Smooth muscle cell of trachea (primary cell): ENCODE measurements around the gene CUBN. TPM values are rescaled to one million over a fixed set of nuclear protein-coding genes. Genes with fewer than 3 reads are reported as not detected.

Experiments
- total RNA-seq: library from RNA; depleted of rRNA; stranded (reverse); fragments of >200 nt; gene quantifications from 2 replicates; pipeline ENCODE4 v1.2.1, GENCODE V29; 2014

Gene CUBN
- total RNA-seq, result 3.3 and 3.6 TPM in 2 replicates

DNA sequence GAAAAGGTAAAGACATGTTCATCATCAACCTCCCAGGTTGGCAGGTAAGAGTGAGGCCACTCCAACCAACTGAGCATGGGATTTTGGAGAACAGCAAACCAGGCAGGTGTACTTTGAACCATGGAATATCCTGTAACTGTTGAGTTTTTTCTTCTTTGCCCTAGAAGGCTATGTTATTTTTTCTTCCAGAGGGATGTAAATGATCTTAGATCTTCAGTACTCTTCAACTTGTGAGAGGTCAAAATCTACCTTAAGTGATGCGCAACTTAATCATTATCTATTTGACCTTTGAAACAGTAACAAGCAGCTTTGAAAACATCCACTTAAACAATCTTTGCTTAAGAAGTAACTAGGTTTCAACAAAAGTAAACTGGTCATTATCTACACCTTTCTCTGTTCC is at the start of gene CUBN:
TSS of gene CUBN (minus strand) at position 71 of the 400 bp plus-strand sequence. CDS start at position 25, 46 bp downstream.

DNA sequence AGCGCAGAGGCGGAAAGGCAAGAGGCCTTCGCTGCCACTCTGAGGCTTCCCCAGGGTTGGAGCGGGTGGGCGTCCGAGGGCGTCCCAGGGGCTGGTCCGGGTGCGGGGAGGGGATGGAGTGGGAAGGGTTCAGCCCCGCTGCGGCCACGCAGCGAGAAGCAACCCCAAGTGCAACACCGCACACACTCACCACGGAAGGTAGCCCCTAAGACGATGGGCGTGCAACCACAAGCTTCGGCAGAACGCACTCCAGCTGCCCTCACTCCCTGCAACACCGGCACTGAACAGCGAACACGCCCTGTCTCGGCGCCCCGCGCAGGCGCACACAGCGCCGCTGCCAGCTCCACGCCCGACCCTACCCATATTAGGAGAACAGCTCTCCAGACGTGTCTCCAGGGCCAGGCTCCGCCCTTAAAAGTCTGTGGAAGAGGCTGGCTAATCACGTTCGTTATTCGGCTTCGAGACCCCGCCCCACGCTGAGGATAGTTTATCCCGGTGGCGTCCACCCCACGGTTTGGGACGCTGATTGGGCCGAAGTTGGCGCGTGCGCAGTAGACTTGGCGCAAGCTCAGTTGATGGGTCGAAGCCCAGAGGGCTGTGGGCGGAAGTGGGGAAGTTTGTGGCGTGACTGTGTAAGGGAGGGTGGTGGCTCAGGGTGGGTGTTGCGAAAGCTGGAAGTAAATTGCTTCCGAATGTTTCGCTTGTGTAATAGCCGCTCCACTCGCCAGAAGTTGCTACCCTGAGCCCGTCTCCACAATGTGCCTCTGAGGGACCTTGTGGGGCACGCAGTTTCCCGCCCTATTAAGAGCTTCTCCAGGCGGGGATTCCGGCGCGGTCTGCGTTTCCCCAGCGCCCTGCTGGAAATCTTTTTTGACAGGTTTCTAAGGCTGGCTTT is 312.2 kb downstream of the CUBN start, which contains the start of gene RSU1:
TSS of gene RSU1 (minus strand) at position 300 of the 895 bp plus-strand sequence. CDS start 343 bp downstream, outside the sequence.

Other genes with a start within 250 kb of the CUBN start
- gene TRDMT1, start 71.9 kb upstream of the CUBN start, total RNA-seq, result 5.1 and 9.2 TPM in 2 replicates
- gene VIM, start 98.4 kb upstream of the CUBN start, total RNA-seq, result 11,133 and 15,246 TPM in 2 replicates